Activated T-helper 9 cell treated with anti-CD3 and anti-CD28 coated beads, Interleukin-2, amount 50 U/mL, for 16 hours (primary cell): ENCODE results near the gene TRMT5.

Source experiments
- DNase-seq: peaks from one replicate; pipeline ENCODE4 v3.0.0-alpha.2; 2020; ENCODE audit warnings: low read depth

The TRMT5 gene

GRCh38 chr14:60963761-60964160 is 17.1 kb downstream of the TRMT5 start:
- no peak for DNase-seq

DNA sequence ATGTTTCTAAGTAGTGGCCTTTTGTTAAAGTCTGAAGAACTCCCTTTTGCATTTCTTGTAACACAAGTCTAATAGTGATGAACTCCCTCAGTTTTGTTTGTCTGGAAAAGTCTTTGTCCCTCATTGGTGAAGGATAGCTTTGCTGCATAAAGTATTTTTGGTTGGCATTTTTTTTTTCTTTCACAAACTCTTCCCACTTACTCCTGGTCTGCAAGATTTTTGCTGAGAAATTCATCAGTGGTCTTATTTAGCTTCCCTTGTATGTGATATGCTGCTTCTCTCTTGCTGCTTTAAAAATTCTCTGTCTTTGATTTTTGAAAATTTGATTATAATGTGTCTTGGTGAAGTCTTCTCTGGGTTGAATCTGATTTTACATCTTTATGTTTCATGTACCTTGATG is 22.7 kb downstream of the TRMT5 start:
- no peak for DNase-seq

GRCh38 chr14:60956632-60957031 is 24.2 kb downstream of the TRMT5 start:
- no peak for DNase-seq

- DNase-seq = no peak
Measured at GRCh38 chr14:60956202-60956601, 24.7 kb downstream of the TRMT5 start.

GRCh38 chr14:60951776-60952435 is 29.0 kb downstream of the TRMT5 start:
- DNase-seq = no peak

DNA sequence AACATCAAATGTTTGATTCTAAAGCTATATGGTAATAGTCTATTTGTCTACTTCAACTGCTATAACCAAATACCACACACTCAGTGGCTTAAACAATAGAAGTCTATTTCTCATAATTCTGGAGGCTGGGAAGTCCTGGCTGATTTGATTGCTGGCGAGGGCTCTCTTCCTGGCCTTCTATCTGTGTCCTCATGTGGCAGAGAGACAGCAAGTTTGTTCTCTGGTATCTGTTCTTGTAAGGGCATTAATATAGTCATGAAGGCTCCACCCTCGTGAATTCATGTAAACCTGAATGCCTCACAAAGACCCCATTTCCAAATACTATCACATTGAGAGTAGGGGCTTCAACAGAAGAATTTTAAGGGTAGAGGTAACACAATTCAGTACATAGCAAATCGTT is 34.1 kb downstream of the TRMT5 start:
- no peak for DNase-seq

- DNase-seq = no peak
Measured at GRCh38 chr14:60945984-60946383, 34.9 kb downstream of the TRMT5 start.

GRCh38 chr14:60944204-60944603 is 36.7 kb downstream of the TRMT5 start:
- DNase-seq = no peak

DNA sequence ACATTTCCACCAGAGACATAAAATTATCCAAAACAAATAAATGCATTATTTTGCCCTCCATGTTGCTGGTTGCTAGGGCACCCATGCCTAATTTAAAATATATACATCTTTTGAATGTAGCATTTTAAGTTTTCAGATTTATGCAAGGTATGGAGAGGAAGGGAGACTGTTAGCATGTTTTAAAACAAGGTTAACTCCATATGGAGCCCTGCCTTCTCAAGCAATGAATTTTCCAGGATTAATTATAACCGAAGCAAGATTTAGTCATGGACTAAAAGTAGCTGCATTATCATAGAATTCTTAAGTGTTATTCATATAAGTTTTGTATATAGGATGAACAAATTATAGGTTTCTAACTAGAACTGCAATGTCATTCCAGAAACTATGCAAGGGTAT is 37.2 kb downstream of the TRMT5 start:
- DNase-seq = no peak

- DNase-seq = no peak
Measured at GRCh38 chr14:60935319-60935718, 45.6 kb downstream of the TRMT5 start.

DNA sequence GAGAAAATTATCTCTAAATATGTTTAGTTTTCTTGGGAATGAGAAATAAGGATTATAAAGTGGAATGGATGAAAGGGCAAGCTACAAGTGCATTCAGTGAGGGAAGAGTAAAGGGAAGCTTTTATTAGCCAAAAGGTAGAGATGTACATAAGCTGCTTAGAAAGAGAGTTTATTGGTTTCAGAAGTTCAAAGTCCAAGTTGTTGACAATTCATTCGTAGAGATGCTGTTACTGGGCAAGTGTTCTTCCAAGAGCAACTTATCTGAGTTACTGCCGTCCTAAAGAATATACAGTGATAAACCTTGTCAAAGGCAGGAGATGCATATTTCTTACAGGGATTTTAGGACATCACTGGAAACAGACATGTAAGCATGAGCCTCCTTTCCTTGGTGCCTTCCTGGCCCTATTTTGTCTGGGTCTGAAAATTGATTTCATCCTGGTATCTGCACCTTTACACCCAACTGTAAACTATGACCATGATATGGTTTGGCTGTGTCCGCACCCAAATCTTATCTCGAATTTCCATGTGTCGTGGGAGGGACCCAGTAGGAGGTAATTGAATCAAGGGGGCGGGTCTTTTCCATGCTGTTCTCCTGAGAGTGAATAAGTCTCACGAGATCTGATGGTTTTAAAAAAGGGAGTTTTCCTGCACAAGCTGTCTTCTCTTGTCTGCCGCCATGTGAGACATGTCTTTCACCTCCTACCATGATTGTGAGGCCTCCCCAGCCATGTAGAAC is 46.8 kb downstream of the TRMT5 start:
- no peak for DNase-seq

- DNase-seq = no peak
Measured at GRCh38 chr14:60931218-60931617, 49.7 kb downstream of the TRMT5 start.

GRCh38 chr14:60926002-60926401 is 54.9 kb downstream of the TRMT5 start:
- DNase-seq = no peak

DNA sequence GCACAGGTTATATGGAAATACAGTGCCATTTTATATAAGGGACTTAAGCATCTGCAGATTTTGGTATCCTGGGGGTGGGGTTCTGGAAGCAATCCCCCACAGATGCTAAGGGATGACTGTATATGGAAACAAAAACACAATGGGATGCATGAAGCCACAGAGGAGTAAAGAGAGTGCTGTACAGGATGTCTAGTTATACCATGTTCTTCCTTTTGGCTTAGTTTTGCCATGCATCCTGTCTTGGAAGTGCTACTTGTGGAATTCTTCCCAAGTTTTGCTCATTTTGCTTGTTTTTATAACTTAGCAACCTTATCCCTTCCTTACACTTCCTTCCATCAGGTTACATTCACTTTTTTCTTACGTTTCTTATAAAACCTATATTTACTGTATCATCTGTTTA is 55.6 kb downstream of the TRMT5 start:
- no peak for DNase-seq

DNA sequence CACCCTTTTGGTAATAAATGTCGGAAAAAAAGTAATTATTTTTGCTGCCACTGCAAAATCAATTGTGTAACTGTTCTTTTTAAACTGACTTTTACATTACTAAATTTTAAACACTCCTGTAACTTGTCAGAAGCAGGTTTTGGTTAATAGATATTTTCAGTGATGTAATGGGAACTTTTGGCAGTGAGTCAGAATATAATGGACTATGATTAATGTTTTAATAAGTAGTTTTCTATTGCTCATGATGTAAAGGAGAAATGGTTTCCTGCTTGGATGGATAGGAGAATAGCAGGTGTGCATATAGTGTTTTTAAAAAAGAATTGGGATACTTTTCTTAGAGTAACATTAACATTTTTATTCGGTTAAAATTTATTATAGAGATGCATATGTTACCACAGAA is 58.8 kb downstream of the TRMT5 start:
- no peak for DNase-seq
